Spleen (tissue), 7 donors: ENCODE data around the gene GGT7.

Experiments used
- POLR2AphosphoS5 ChIP-seq, 3 donors: sonication (generic); formaldehyde crosslinking; IDR thresholded peaks; one replicate each; pipeline ENCODE4 v1.5.1; 2017; ENCODE audit warnings: antibody characterized with exemption in 3 of 3
- TF ChIP-seq, protein P1 (sequence below), 11 experiments: fragments of 200-600 bp in 7 of 11; fragments of 450-650 bp in 4 of 11; sonication (generic) in 4 of 11; IDR thresholded peaks in 8 of 11; conservative IDR thresholded peaks in 3 of 11; 1 replicate in 7 of 11; 2 replicates in 4 of 11; pipeline versions ENCODE4 v1.4.0 to v1.8.0; 2016 to 2021; ENCODE audit warnings: antibody characterized with exemption in 11 of 11, inconsistent platforms in 4 of 11, mild to moderate bottlenecking in 1 of 11
- donor health status: DM: no; HTN: no; CAD: no; lungs with moderate emphysema.
- donor health status: DM: no; HTN: no; CAD: no.
- donor health status: DM: no; HTN: no; CAD: no.

- TF ChIP-seq, protein P1, sequence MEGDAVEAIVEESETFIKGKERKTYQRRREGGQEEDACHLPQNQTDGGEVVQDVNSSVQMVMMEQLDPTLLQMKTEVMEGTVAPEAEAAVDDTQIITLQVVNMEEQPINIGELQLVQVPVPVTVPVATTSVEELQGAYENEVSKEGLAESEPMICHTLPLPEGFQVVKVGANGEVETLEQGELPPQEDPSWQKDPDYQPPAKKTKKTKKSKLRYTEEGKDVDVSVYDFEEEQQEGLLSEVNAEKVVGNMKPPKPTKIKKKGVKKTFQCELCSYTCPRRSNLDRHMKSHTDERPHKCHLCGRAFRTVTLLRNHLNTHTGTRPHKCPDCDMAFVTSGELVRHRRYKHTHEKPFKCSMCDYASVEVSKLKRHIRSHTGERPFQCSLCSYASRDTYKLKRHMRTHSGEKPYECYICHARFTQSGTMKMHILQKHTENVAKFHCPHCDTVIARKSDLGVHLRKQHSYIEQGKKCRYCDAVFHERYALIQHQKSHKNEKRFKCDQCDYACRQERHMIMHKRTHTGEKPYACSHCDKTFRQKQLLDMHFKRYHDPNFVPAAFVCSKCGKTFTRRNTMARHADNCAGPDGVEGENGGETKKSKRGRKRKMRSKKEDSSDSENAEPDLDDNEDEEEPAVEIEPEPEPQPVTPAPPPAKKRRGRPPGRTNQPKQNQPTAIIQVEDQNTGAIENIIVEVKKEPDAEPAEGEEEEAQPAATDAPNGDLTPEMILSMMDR (IDR thresholded peaks at IDR 0.05 in 8 of 11, conservative IDR thresholded peaks at IDR 0.05 in 3 of 11): no peak
- TF ChIP-seq POLR2AphosphoS5 (IDR thresholded peaks at IDR 0.05): no peak
Observed at GRCh38 chr20:34842143-34842542, 30.5 kb downstream of the GGT7 start.
